Mesodermal cell (in vitro differentiated cells): ENCODE data around the gene LGALS14.

Experiments used
- H3K27ac ChIP-seq: 2 replicates; pipeline ENCODE4 v1.7.0; 2013; ENCODE audit warnings: mild to moderate bottlenecking, low read depth, low read length, moderate library complexity; ENCODE audit not compliant: severe bottlenecking
- H3K36me3 ChIP-seq: 2 replicates; pipeline ENCODE4 v1.7.1; 2013; ENCODE audit warnings: mild to moderate bottlenecking, low read length, moderate library complexity; ENCODE audit not compliant: control insufficient read depth, insufficient read depth
- H3K4me1 ChIP-seq: one replicate; pipeline ENCODE4 v1.7.1; 2013; ENCODE audit warnings: mild to moderate bottlenecking, low read length; ENCODE audit not compliant: insufficient read depth, control insufficient read depth, poor library complexity, severe bottlenecking
- H3K4me3 ChIP-seq: 2 replicates; pipeline ENCODE4 v1.7.0; 2013; ENCODE audit warnings: low read length, control low read depth, mild to moderate bottlenecking; ENCODE audit not compliant: insufficient read depth, poor library complexity, severe bottlenecking; ENCODE audit errors: extremely low read depth
- H3K9me3 ChIP-seq: 2 replicates; pipeline ENCODE4 v1.7.1; 2013; ENCODE audit warnings: mild to moderate bottlenecking, low read length, moderate library complexity; ENCODE audit not compliant: control insufficient read depth
- WGBS, 2 experiments: methylation state at CpG; one replicate each; pipeline ENCODE4 v1.1.5; 2013; ENCODE audit warnings: missing lambda C conversion rate in 2 of 2; ENCODE audit not compliant: insufficient coverage in 2 of 2; 5-methylcytosine and 5-hydroxymethylcytosine counted together

Gene LGALS14

GRCh38 chr19:39745643-39746042 is 41.4 kb downstream of the LGALS14 start:
- no peaks in the 10 kb centered on the region for H3K4me1 ChIP-seq
- 72 to 74% methylated on average over 3 of the region's 3 CpGs for WGBS, 2 experiments
- no peak overlapping the region for H3K27ac ChIP-seq
- H3K9me3 ChIP-seq, result no peaks in the 10 kb centered on the region
- H3K36me3 ChIP-seq, result no peaks in the 10 kb centered on the region
- no peak overlapping the region for H3K4me3 ChIP-seq

DNA sequence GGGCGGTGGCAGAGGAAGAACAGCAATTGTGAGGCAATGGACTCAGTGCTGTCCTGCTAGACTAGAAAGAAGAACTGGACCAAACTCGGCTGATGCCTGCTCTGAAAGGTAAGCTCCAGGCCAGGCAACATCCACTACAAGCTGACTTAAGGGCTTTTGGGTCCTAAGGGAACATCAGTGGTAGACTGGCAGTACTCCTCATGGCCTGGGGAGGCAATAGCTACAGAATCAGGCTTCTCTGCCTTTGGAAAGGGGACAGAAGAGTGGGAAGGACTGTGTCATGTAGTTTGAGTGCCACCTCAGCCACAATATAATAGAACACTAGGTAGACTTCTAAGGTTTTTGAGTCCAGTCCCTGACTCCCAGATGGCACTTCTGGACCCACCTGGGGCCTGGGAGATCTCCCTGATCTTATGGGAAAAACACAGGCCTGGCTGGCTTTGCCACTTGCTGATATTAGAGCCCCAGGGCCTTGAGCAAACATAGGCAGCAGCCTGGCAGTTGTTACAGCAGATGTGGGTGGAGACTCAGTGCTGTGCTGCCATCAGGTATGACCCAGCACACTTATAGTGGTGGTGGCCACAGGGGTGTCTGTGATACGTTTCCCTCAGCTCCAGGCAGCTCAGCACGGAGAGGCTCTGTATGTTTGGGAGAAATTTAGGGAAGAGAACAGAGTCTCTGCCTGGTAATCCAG is 42.7 kb downstream of the LGALS14 start:
- Histone ChIP-seq H3K9me3 (no peaks in the 10 kb centered on the region), H3K4me1 (no peaks in the 10 kb centered on the region), H3K27ac (no peak overlapping the region), H3K4me3 (no peak overlapping the region), H3K36me3 (no peaks in the 10 kb centered on the region)
- WGBS, 2 experiments, result 61 to 69% methylated on average over 2 to 3 of the region's 4 CpGs

DNA sequence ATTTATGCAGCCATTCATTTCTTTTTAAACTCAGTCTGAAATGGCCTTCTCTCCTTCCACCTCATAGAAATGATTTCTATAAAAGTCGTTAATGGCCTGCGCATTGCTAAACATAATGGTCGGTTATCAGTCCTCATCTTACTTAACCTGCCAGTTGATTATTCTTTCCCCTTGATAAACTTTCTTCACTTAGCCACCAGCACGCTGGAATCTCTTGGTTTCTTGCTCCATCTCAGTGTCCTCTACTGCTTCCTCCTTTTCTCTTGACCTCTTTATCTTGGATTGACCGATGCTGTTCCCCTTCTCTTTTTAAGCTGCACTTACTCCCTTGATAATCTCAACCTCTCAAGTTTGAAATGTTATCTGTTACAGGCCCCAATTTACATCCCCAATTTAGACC is 45.7 kb downstream of the LGALS14 start:
- H3K4me1 ChIP-seq, result no peaks in the 10 kb centered on the region
- H3K36me3 ChIP-seq, result no peaks in the 10 kb centered on the region
- H3K4me3 ChIP-seq, result no peak overlapping the region
- no peak overlapping the region for H3K27ac ChIP-seq
- no peaks in the 10 kb centered on the region for H3K9me3 ChIP-seq
- 86 to 87% methylated on average over 5 of the region's 5 CpGs for WGBS, 2 experiments

- Histone ChIP-seq H3K4me1 (no peaks in the 10 kb centered on the region), H3K36me3 (no peaks in the 10 kb centered on the region), H3K9me3 (no peaks in the 10 kb centered on the region), H3K27ac (no peak overlapping the region), H3K4me3 (no peak overlapping the region)
Observed at GRCh38 chr19:39752390-39752789, 48.1 kb downstream of the LGALS14 start.

DNA sequence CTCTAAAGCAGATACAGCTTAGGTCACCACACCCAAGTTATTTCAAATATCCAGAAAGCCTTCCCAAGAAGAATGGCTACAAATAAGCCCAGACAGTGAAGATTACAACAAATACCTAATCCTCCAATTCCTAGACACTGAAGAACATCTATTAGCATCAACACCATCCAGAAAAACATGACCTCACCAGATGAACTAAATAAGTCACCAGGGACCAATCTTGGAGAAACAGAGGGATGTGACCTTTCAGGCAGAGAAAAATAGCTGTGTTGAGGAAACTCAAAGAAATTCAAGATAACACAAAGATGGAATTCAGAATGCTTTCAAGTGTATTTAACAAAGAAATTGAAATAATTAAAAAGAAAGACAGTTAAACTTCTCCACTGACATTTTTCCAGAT is 48.5 kb downstream of the LGALS14 start:
- H3K36me3 ChIP-seq, result no peaks in the 10 kb centered on the region
- H3K27ac ChIP-seq, result no peak overlapping the region
- no peaks in the 10 kb centered on the region for H3K9me3 ChIP-seq
- H3K4me1 ChIP-seq, result no peaks in the 10 kb centered on the region
- no peak overlapping the region for H3K4me3 ChIP-seq

DNA sequence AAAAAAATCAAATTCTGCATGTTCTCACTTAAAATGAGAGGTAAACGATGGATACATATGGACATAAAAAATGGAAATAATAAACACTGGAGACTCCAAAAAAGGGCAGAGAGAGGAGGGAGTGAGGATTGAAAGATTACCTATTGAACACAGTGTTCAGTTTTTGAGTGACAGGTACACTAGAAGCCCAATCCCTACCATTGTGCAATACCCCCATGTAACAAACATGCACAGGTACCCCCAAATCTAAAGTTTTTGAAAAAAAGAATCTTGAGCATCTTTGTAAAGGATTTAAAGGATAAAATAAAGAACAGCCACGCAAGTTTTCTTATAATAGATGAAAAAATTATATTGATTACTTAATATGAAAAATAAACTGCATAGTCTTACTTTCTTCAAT is 50.3 kb downstream of the LGALS14 start:
- no CpG with 5 or more reads among the region's 2 CpGs for WGBS, 2 experiments

GRCh38 chr19:39754971-39755370 is 50.7 kb downstream of the LGALS14 start:
- no peaks in the 10 kb centered on the region for H3K36me3 ChIP-seq
- H3K9me3 ChIP-seq, result no peaks in the 10 kb centered on the region
- H3K4me1 ChIP-seq, result no peaks in the 10 kb centered on the region
- no peak overlapping the region for H3K27ac ChIP-seq
- 62 to 70% methylated on average over 3 of the region's 3 CpGs for WGBS, 2 experiments
- no peak overlapping the region for H3K4me3 ChIP-seq

More for the DNA sequence above, 50.3 kb downstream of the LGALS14 start:
- H3K9me3 ChIP-seq, result no peaks in the 10 kb centered on the region
- H3K27ac ChIP-seq, result no peak overlapping the region
- no peaks in the 10 kb centered on the region for H3K4me1 ChIP-seq
- no peaks in the 10 kb centered on the region for H3K36me3 ChIP-seq
- H3K4me3 ChIP-seq, result no peak overlapping the region
